Dendritic cell treated with granulocyte-macrophage colony-stimulating factor and Interleukin-4, amounts not matched to agents 40 ng/mL and 50 ng/mL, for 4 days (primary cell): Measurements from ENCODE around the gene ESAM.

Experiments
- H3K27ac Mint-ChIP-seq: one replicate; pipeline ENCODE4 v1.8.0; 2022; ENCODE audit warnings: mild to moderate bottlenecking, mixed read lengths
- H3K27me3 Mint-ChIP-seq: one replicate; pipeline ENCODE4 v1.8.0; 2022; ENCODE audit warnings: mild to moderate bottlenecking, mixed read lengths
- H3K36me3 Mint-ChIP-seq: one replicate; pipeline ENCODE4 v1.8.0; 2022; ENCODE audit warnings: low read depth, mixed read lengths
- H3K4me1 Mint-ChIP-seq: one replicate; pipeline ENCODE4 v1.8.0; 2022; ENCODE audit warnings: low read depth, mixed read lengths
- H3K4me3 Mint-ChIP-seq: one replicate; pipeline ENCODE4 v1.8.0; 2022; ENCODE audit warnings: mild to moderate bottlenecking, moderate library complexity, mixed read lengths
- H3K9me3 Mint-ChIP-seq: one replicate; pipeline ENCODE4 v1.8.0; 2022; ENCODE audit warnings: mixed read lengths
- intact Hi-C: fragments of 100-400 bp; cut with micrococcal nuclease; formaldehyde crosslinking; loops from one replicate; pipeline ENCODE4 v1.15.0; 2022

Gene ESAM

GRCh38 chr11:124740277-124740882 lies 21.7 kb downstream of the ESAM start:
- peaks cover 73% of the 10 kb centered on the region for H3K4me1 Mint-ChIP-seq
- H3K4me3 Mint-ChIP-seq: peak overlapping the region; percentile 84
- peak overlapping the region; percentile 60 for H3K27ac Mint-ChIP-seq
- peaks cover 10% of the 10 kb centered on the region for H3K36me3 Mint-ChIP-seq
- H3K27me3 Mint-ChIP-seq: no peaks in the 10 kb centered on the region
- no peaks in the 10 kb centered on the region for H3K9me3 Mint-ChIP-seq
- intact Hi-C loops: no loop called here

- Mint-ChIP-seq H3K9me3 (no peaks in the 10 kb centered on the region), H3K4me3 (peak within 1 kb of the TSS; percentile 84), H3K36me3 (peaks cover 3% of the 10 kb centered on the region), H3K4me1 (peaks cover 72% of the 10 kb centered on the region), H3K27ac (peak within 1 kb of the TSS; percentile 60), H3K27me3 (no peaks in the 10 kb centered on the region)
- intact Hi-C loops: no loop called here
Observed at GRCh38 chr11:124739479-124740276, 22.4 kb downstream of the ESAM start, which contains the start of gene NRGN. Gene NRGN, plus strand, starts transcription at chr11:124739942. Its CDS starts 143 bp downstream, at chr11:124740085.

GRCh38 chr11:124738713-124739478 lies 23.2 kb downstream of the ESAM start:
- Mint-ChIP-seq H3K4me1 (peaks cover 78% of the 10 kb centered on the region), H3K27me3 (no peaks in the 10 kb centered on the region), H3K36me3 (no peaks in the 10 kb centered on the region), H3K4me3 (peak overlapping the region; percentile 84), H3K9me3 (no peaks in the 10 kb centered on the region), H3K27ac (peak overlapping the region; percentile 60)
- intact Hi-C loops: no loop called here

DNA sequence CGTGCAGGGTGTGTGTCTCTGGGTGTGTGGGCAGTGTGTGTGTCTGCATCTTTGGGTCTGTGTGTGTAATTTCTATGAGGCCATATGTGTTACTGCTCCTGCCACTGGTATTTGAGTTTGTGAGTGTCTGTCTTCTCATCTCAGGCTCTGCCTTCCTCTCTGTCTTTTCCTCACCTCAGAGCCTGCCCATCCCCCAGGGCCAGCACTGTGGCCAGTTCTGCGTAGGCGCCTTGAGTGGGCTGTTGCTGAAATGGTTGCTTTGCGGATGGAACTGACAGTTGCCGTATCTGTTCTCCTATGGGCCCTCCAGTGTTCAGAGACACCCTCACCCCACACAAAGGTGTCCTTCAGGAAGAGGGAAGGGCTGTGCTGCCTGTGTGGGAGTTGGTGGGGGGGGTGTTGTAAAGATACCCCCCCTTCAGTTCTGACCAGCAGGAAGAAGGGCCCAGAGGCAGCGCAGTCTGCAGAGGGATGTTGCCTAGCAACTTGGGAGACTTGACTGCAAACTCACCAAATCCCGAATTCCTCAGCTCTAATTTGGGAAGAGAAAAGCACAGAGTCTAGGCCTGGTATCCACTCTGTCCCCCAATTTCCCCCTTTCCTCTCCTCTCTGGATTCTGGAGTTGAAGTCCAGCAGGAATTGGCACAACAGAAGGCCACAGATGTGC lies 24.3 kb downstream of the ESAM start:
- H3K27ac Mint-ChIP-seq: peak overlapping the region; percentile 33
- intact Hi-C loops: no loop called here
- no peaks in the 10 kb centered on the region for H3K36me3 Mint-ChIP-seq
- no peaks in the 10 kb centered on the region for H3K9me3 Mint-ChIP-seq
- H3K27me3 Mint-ChIP-seq: no peaks in the 10 kb centered on the region
- peaks cover 81% of the 10 kb centered on the region for H3K4me1 Mint-ChIP-seq
- no peak overlapping the region for H3K4me3 Mint-ChIP-seq

DNA sequence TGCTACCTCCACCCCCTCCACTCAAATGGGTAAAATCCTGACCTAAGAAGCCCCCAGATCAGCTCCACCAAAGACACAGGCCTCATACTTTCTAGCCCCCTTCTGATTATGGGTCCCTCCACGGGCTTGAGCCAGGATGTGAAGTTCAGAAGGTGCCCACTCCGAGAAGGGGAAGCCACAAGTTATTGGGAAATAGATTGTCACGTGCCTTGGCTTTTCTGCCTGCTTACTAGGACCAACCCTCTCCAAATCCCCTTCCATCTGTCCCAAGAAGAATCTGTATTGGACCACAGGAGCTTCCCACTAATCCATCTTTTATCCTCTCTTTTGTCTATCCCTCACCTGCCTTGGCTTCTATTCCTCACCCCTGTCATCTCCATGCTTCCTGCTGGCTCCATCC lies 25.4 kb downstream of the ESAM start:
- H3K4me1 Mint-ChIP-seq: peaks cover 86% of the 10 kb centered on the region
- no peaks in the 10 kb centered on the region for H3K36me3 Mint-ChIP-seq
- H3K4me3 Mint-ChIP-seq: no peak overlapping the region
- intact Hi-C loops: no loop called here
- H3K27me3 Mint-ChIP-seq: no peaks in the 10 kb centered on the region
- H3K27ac Mint-ChIP-seq: peak overlapping the region; percentile 54
- no peaks in the 10 kb centered on the region for H3K9me3 Mint-ChIP-seq

DNA sequence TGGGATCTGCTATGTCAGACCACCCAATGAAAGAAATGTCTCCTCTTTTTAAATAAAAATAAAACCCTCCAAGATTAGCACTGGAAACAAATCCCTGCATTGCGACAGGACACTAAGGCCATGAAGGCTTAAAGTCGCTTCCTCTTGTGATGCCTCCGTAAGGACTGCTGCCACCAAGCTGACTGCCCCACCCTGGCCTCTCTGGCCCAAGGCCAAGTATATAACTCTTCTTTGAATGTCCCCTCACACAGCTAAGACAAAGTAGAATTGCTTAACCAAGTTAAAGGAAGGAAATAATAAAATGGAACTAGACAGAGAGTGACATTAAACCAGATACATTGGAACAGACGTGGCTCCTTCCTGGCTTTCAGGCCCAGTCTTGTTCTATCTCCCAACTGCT lies 29.9 kb downstream of the ESAM start:
- Mint-ChIP-seq H3K9me3 (no peaks in the 10 kb centered on the region), H3K36me3 (no peaks in the 10 kb centered on the region), H3K27ac (peak overlapping the region; percentile 80), H3K4me1 (peaks cover 64% of the 10 kb centered on the region), H3K4me3 (no peak overlapping the region), H3K27me3 (no peaks in the 10 kb centered on the region)
- intact Hi-C loops: no loop called here

- Mint-ChIP-seq H3K4me3 (no peak overlapping the region), H3K27ac (no peak overlapping the region), H3K9me3 (no peaks in the 10 kb centered on the region), H3K36me3 (no peaks in the 10 kb centered on the region), H3K27me3 (peaks cover 3% of the 10 kb centered on the region), H3K4me1 (peaks cover 57% of the 10 kb centered on the region)
- intact Hi-C loops: no loop called here
Observed at GRCh38 chr11:124729571-124729970, 32.5 kb downstream of the ESAM start.

- Mint-ChIP-seq H3K4me1 (peaks cover 52% of the 10 kb centered on the region), H3K36me3 (no peaks in the 10 kb centered on the region)
Observed at GRCh38 chr11:124728134-124728533, 34.0 kb downstream of the ESAM start.

GRCh38 chr11:124727474-124727873 lies 34.6 kb downstream of the ESAM start:
- H3K9me3 Mint-ChIP-seq: no peaks in the 10 kb centered on the region
- intact Hi-C loops: no loop called here
- no peak overlapping the region for H3K27ac Mint-ChIP-seq
- H3K4me1 Mint-ChIP-seq: peaks cover 48% of the 10 kb centered on the region
- H3K4me3 Mint-ChIP-seq: no peak overlapping the region
- H3K27me3 Mint-ChIP-seq: peaks cover 8% of the 10 kb centered on the region
- no peaks in the 10 kb centered on the region for H3K36me3 Mint-ChIP-seq

More at GRCh38 chr11:124728134-124728533, 34.0 kb downstream of the ESAM start:
- intact Hi-C loops: no loop called here
- Mint-ChIP-seq H3K9me3 (no peaks in the 10 kb centered on the region), H3K27me3 (peaks cover 3% of the 10 kb centered on the region), H3K27ac (no peak overlapping the region), H3K4me3 (no peak overlapping the region)

GRCh38 chr11:124725719-124726105 lies 36.4 kb downstream of the ESAM start:
- no peaks in the 10 kb centered on the region for H3K36me3 Mint-ChIP-seq
- H3K4me3 Mint-ChIP-seq: no peak overlapping the region
- intact Hi-C loops: no loop called here
- H3K4me1 Mint-ChIP-seq: peaks cover 45% of the 10 kb centered on the region
- no peaks in the 10 kb centered on the region for H3K9me3 Mint-ChIP-seq
- peaks cover 20% of the 10 kb centered on the region for H3K27me3 Mint-ChIP-seq
- no peak overlapping the region for H3K27ac Mint-ChIP-seq

DNA sequence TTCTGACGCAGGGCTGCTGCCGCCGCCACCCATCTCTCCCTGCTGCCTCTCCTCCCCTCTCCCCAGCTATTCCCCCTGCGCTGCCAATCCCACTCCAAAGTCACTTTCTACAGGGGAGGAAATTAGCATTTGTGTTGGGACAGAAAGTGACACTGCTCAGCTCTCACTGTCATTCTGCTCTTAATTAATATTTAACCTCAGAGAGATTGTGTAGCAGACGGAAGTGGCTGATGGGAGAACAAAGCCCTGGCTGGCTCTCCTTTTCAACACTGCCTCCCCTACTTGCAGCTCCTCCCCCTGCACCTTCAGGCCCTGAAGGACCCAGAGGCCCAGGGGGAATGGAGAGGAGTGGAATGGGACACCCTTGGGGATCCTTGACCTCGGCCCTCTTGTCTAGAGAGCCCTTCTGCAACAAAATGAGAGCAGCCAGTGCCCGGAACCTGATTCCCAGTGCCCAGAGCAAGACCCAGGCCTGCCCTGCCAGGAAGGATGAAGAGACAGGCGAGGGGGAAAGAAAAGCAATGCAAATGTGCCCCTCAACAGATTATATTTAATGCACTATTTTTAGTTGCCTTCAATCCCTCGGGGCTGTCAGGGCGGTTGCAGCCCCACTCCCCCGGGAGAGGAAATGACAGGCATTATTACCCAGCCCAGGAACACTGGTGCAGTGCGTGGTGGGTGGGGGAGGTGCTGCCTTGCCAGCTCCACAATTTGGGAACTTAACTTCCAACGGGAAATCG lies 36.9 kb downstream of the ESAM start:
- Mint-ChIP-seq H3K4me1 (peaks cover 45% of the 10 kb centered on the region), H3K27me3 (peaks cover 20% of the 10 kb centered on the region)

DNA sequence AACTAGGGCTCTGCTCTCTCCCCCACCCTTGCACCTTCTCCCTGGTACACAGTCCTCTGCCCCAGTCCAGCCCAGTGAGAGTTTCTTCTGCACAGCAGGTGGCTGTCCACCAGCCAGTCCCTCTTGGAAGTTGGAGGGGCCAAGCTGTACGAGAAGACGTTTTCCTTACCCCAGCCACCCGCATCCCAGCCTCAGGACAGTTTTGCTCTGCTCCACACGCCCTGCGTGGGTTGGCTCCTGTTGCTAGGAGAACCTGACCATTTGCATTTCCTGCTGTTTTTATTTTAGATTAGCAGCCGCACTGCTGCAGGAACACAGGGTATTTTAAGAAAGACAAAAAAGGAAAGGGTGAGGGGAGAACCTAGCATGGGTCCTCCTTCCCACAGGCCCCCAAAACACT lies 39.9 kb downstream of the ESAM start:
- H3K4me1 Mint-ChIP-seq: peaks cover 49% of the 10 kb centered on the region

More for the DNA sequence above, 36.9 kb downstream of the ESAM start:
- Mint-ChIP-seq H3K36me3 (no peaks in the 10 kb centered on the region), H3K9me3 (no peaks in the 10 kb centered on the region), H3K27ac (peak overlapping the region; percentile 47), H3K4me3 (no peak overlapping the region)
- intact Hi-C loops: no loop called here

DNA sequence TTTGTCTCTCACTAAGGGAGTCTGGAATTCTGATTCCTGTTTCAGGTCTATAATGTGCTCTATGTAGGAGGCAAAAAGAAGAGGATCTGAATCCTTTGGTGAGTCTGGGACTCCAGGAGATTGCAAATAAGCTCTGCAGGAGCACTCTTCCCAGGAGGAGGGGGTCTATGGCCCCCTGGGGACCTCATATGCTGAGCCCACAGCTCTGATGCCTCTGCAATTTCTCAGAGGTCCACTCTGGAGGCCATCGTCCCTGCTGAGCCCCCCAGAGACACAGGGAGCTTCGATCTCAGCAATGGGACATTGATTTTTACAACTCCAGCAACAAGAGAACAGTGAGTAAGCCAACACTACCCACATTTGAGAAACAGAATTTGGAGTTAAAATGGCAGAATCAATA lies 42.6 kb downstream of the ESAM start:
- Mint-ChIP-seq H3K36me3 (no peaks in the 10 kb centered on the region), H3K9me3 (no peaks in the 10 kb centered on the region), H3K4me1 (peaks cover 31% of the 10 kb centered on the region), H3K27ac (no peak overlapping the region), H3K27me3 (peaks cover 56% of the 10 kb centered on the region), H3K4me3 (no peak overlapping the region)
- intact Hi-C loops: no loop called here

More for the DNA sequence above, 39.9 kb downstream of the ESAM start:
- Mint-ChIP-seq H3K4me3 (no peak overlapping the region), H3K27me3 (peaks cover 47% of the 10 kb centered on the region), H3K36me3 (no peaks in the 10 kb centered on the region), H3K27ac (no peak overlapping the region), H3K9me3 (no peaks in the 10 kb centered on the region)
- intact Hi-C loops: no loop called here
